ENCODE results near the gene COMT. TPM values are rescaled to one million over a fixed set of nuclear protein-coding genes. Genes with fewer than 3 reads are reported as not detected.
"Not testable (repeated sequence)": the region's sequence is repeated elsewhere in the genome, so short reads cannot be mapped to it uniquely, and the experiment has no call there.

The COMT gene
- 154 and 165 TPM in 2 replicates for total RNA-seq (2014; rRNA removed; shearing (Covaris generic))
- 238 and 253 TPM in 2 replicates for polyA plus RNA-seq (2015; cell fraction: cytosol; rRNA removed)
- polyA plus RNA-seq (2015; cell fraction: nucleus; rRNA removed): 124 and 147 TPM in 2 replicates

- DNase-seq (ENCODE audit: low read depth): peak; percentile 56
Measured at GRCh38 chr22:19941365-19942082, at the start of gene COMT, which contains the start of gene TXNRD2. COMT (plus strand) TSS chr22:19941772; CDS start chr22:19962527, 20,755 bp downstream. TXNRD2 (minus strand) TSS chr22:19941818; CDS start chr22:19941803, 15 bp downstream.

- no peak for DNase-seq (ENCODE audit: low read depth)
Measured at GRCh38 chr22:19892257-19892879, 49.2 kb upstream of the COMT start.

GRCh38 chr22:19892925-19893324, 48.6 kb upstream of the COMT start:
- no peak for DNase-seq (ENCODE audit: low read depth)

GRCh38 chr22:19893363-19893762, 48.2 kb upstream of the COMT start:
- DNase-seq (ENCODE audit: low read depth): no peak

- DNase-seq (ENCODE audit: low read depth): no peak
Measured at GRCh38 chr22:19895160-19895849, 46.3 kb upstream of the COMT start.

GRCh38 chr22:19896665-19897355, 44.8 kb upstream of the COMT start:
- DNase-seq (ENCODE audit: low read depth): no peak

GRCh38 chr22:19897726-19898125, 43.8 kb upstream of the COMT start:
- DNase-seq (ENCODE audit: low read depth): no peak

- no peak for DNase-seq (ENCODE audit: low read depth)
Measured at GRCh38 chr22:19898145-19898544, 43.4 kb upstream of the COMT start.

- DNase-seq (ENCODE audit: low read depth): no peak
Measured at GRCh38 chr22:19898831-19899567, 42.6 kb upstream of the COMT start.

GRCh38 chr22:19900707-19901436, 40.7 kb upstream of the COMT start:
- DNase-seq (ENCODE audit: low read depth): no peak

GRCh38 chr22:19901577-19902244, 39.9 kb upstream of the COMT start:
- no peak for DNase-seq (ENCODE audit: low read depth)

GRCh38 chr22:19902245-19902715, 39.3 kb upstream of the COMT start:
- no peak for DNase-seq (ENCODE audit: low read depth)

GRCh38 chr22:19903031-19903430, 38.5 kb upstream of the COMT start:
- DNase-seq (ENCODE audit: low read depth): no peak

- DNase-seq (ENCODE audit: low read depth): no peak
Measured at GRCh38 chr22:19903513-19903912, 38.1 kb upstream of the COMT start.

- DNase-seq (ENCODE audit: low read depth): no peak
Measured at GRCh38 chr22:19904174-19904856, 37.3 kb upstream of the COMT start.

- DNase-seq (ENCODE audit: low read depth): no peak
Measured at GRCh38 chr22:19904935-19905334, 36.6 kb upstream of the COMT start.

GRCh38 chr22:19905347-19906276, 36.0 kb upstream of the COMT start:
- DNase-seq (ENCODE audit: low read depth): no peak

GRCh38 chr22:19906864-19907263, 34.7 kb upstream of the COMT start:
- DNase-seq (ENCODE audit: low read depth): not testable (repeated sequence)

Measured in HT1080 (cell line).